GM12892 (cell line): Measurements from ENCODE around the gene TBC1D19.
"Not testable (repeated sequence)": the region's sequence is repeated elsewhere in the genome, so short reads cannot be mapped to it uniquely, and the experiment has no call there.

ENCODE experiments used
- DNase-seq: peaks from one replicate; pipeline ENCODE4 v3.0.0; 2011; ENCODE audit not compliant: insufficient read length
- FAIRE-seq: peaks from 2 replicates; lab custom pipeline; 2011; peaks lifted over from hg19 to GRCh38; lab: Jason Lieb, UNC
- POLR2A ChIP-seq: IDR thresholded peaks from 2 replicates; pipeline ENCODE4 v1.6.1; 2011; ENCODE audit warnings: low read depth, low read length, control low read depth
- POLR2AphosphoS5 ChIP-seq: IDR thresholded peaks from 2 replicates; pipeline ENCODE4 v1.6.1; 2011; ENCODE audit warnings: low read depth, low read length, control low read depth
- TAF1 ChIP-seq: IDR thresholded peaks from 2 replicates; pipeline ENCODE4 v1.6.1; 2011; ENCODE audit warnings: low read depth, mild to moderate bottlenecking, control low read depth, low read length, borderline replicate concordance

Gene TBC1D19

DNA sequence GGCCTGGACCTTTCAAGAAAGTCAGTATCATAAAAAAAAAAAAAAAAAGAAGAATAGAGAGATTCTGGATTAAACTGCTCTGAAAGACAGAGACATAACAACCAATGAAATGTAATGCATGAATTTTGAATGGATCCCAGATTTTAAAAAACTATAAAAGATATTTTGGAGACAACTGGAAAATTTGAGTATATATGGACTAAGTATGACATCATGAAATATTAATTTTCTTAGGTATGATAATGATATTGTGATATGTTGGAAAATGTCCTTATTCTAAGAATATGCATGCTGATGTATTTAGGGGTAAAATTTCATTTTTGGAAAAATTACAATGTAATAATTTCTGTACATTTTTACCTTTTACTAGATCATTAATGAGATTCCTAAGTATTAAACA is 52.6 kb downstream of the TBC1D19 start:
- TF ChIP-seq POLR2A (no peak), POLR2AphosphoS5 (no peak), TAF1 (no peak)
- no peak for DNase-seq
- FAIRE-seq = no peak

DNA sequence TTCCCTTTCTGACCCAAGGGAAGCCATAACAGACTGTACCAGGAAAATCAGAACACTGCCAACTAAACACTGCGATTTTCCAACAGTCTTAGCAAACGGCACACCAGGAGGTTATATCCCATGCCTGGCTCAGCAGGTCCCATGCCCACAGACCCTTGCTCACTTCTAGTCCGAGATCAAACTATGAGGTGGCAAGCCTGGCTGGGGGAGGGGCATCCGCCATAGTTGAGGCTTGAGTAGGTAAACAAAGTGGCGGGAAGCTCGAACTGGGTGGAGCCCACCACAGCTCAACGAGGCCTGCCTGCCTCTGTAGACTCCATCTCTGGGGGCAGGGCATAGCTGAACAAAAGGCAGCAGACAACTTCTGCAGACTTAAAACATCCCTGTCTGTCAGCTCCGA is 56.8 kb downstream of the TBC1D19 start:
- DNase-seq, FAIRE-seq: not testable (repeated sequence)

DNA sequence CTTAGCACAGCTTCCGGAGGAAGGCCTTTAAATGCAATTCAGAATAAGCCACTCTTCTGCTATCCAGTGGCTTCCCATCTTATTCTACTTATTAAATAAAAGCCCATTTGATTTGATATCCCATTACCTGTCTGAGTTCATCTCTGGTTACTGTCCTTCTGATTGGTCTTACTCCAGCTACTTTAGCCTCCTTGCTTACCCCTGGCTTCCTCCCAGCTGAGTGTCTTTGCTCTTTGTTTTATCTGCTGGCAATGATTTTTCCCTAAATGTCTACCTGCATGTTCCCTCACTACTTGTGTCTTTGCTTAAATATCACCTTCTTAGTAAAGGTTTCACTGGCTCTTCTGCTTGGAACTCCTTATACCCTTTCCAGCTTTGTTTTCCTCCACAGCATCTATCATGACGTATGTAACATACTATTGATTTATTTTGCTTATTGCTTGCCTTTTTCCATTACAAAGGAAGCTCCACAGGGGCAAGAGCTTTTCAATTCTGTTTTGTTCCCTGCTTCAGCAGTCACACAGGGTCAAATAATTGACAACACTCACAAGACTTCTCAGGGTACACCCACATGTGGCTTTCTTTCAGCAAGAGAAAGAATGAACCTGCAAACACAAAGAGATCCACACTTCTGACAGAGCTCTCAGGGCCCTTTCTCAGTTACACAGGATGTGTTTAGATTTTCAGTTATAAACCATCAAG is 63.8 kb downstream of the TBC1D19 start:
- DNase-seq = no peak
- no peak for TF ChIP-seq TAF1
- no peak for TF ChIP-seq POLR2A
- no peak for FAIRE-seq

DNA sequence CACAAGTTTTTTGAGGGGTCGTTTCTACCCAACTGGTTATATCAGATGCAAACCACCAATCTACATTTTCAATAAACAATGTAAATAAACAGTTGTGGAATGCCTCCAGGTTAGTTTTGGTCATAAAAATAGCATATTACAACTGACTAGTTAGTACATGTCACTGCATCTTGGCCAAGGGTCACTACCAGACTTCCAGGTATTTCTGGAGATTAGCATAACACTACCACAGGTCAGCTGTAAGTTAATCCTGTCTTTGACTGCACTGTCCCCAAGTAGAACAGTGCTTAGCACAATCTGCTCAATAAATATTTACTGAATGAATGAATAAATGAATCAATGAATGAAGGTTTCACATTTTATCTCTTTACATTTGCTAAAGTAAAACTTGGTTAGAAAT is 64.4 kb downstream of the TBC1D19 start:
- no peak for FAIRE-seq
- no peak for DNase-seq
- TF ChIP-seq POLR2A = no peak
- no peak for TF ChIP-seq POLR2AphosphoS5
- TF ChIP-seq TAF1 = no peak

DNA sequence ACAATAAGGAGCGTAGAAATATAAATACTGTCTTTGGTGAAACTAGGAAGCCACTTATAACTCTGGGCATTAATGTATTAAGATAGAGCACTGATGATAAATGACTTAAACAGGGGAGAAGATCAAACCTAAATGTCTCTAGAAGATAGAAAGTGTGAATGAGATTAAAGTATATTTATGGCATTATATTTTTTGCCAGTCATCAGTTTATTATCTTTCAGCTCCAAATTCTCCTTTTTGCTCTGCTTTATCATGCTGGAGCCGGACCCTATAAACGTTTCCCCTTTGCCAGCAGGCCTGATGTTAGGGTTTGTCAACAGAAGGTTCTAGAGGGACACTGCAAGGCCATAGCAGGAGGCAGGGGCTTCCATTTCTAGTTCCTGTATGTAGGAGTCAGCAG is 76.4 kb downstream of the TBC1D19 start:
- TF ChIP-seq TAF1 (no peak), POLR2A (no peak), POLR2AphosphoS5 (no peak)
- DNase-seq = no peak
- no peak for FAIRE-seq

DNA sequence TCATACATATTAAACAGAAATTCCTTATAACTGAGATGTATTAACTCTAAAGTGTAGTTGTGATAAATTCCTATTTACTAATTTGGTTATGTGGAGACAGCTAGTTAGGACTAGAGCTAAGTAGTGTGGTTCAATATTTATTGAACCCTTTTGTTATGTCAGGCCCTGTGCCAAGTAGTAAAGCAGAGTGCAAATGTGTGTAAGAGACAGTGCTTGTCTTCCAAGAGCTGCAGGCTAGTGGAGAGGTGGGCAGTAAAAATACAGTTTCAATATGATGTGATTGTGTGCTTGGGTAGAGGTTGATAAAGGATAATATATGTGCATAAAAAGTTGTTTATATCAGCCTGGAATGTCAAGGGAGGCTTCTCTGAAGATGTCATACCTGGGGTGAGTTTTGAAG is 80.0 kb downstream of the TBC1D19 start:
- DNase-seq (no peak), FAIRE-seq (no peak)
- TF ChIP-seq TAF1 (no peak), POLR2A (no peak), POLR2AphosphoS5 (no peak)

DNA sequence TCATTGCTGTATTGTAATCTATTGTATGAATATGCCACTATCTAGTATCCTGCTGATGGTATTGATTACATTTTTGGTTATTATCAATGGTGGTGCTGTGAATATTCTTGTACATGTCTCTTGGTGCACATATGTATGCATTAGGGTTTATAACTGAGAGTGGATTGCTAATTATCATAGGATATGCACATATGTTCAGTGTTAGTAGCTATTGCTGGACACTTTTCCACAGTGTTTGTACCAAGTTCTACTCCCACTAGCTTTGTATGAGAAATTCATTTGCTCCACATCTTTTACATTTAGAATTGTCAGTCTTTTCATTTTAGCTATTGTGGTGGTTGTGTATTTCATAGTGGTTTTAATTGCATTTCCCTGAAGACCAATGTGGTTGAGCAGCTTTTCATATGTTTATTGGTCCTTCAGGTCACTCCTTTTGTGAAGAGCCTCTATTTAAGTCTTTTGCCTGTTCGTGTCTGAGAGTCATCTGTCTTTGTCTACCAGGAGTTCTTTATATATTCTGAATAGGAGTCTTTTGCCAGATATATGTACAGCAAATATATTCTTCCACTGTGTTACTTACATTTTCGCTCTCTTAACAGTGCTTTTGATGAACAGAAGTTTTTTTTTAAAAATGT is 87.1 kb downstream of the TBC1D19 start:
- FAIRE-seq (no peak), DNase-seq (no peak)
- TF ChIP-seq POLR2AphosphoS5 (no peak), TAF1 (no peak), POLR2A (no peak)

DNA sequence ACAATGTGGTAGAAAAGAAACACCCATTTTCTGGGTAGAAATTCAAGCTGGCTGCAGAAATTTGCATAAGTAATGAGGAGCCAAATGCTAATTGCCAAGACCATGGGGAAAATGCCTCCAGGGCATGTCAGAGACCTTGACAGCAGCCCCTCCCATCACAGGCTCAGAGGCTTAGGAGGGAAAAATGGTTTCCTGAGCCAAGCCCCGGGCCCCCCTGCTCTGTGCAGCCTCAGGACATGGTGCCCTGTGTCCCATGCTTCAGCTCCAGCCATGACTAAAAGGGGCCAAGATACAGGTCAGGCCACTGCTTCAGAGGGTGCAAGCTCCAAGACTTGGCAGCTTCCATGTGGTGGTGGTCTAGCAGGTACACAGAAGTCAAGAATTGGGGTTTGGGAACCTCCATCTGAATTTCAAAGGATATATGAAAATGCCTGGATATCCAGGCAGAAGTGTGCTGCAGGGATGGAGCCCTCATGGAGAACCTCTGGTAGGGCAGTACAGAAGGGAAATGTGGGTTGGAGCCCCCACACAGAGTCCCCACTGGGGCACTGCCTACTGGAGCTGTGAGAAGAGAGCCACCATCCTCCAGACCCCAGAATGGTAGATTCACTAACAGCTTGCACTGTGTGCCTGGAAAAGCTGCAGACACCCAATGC is 95.3 kb downstream of the TBC1D19 start:
- FAIRE-seq, DNase-seq: not testable (repeated sequence)

DNA sequence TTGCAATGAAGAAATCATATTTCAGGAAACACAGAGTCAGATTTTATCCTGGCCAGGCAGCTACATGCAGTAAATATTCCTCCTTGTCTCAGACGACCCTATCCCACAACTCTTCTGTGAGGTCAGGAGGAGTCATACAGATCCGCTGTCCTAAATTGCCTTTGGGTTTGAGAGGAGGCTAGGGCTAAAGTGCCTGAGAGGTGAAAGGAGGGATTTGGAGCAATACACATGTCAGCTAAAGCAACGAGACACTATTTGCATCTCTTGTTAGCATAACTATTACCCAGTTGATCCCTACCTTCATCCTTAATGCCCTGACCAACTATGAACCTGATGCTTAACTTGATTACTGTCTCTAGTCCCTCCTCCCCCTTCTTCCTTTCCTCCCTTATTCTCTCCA is 98.6 kb downstream of the TBC1D19 start:
- FAIRE-seq (no peak), DNase-seq (no peak)
- TF ChIP-seq TAF1 (no peak), POLR2AphosphoS5 (no peak), POLR2A (no peak)

DNA sequence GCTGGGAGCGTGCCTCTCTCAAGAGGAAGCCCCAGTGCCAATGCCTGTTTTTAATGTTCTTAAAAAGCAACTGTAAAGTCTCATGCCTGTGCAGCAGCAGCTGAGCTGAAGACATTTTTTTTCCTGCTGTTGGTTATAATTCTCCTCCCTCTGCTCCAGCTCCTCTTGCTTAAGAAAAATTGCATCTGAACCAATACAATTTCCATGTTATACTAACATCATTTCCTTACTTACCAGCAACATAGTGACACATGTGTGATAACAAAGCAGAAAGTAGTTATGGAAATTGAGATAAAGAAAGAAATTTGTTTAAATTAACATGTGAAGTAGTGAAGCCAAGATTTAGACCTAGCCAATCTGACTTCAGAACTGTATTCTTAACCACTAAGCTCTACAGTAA is 101.4 kb downstream of the TBC1D19 start:
- no peak for TF ChIP-seq TAF1
- TF ChIP-seq POLR2A = no peak
- TF ChIP-seq POLR2AphosphoS5 = no peak
- DNase-seq (no peak), FAIRE-seq (no peak)

DNA sequence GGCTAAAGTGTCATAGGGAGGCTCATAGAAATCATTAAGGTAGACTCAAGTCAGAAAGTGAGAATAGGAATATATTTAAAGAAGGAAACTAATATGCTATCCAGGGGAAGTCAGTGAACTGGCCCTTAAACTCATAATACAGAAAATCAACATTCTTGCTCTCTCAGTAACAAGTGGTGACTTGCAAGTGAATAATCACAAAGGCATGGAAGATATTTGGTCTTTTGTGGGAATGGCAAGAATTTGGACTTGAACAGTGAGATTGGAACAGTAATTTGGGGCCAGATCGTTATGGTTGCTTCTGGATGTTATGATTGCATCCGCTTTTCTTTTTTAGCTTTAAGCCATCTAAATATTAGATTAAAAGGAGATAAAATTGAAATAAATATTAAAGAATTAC is 103.8 kb downstream of the TBC1D19 start:
- DNase-seq (no peak), FAIRE-seq (no peak)
- TF ChIP-seq POLR2AphosphoS5 = no peak
- TF ChIP-seq TAF1 = no peak
- no peak for TF ChIP-seq POLR2A

DNA sequence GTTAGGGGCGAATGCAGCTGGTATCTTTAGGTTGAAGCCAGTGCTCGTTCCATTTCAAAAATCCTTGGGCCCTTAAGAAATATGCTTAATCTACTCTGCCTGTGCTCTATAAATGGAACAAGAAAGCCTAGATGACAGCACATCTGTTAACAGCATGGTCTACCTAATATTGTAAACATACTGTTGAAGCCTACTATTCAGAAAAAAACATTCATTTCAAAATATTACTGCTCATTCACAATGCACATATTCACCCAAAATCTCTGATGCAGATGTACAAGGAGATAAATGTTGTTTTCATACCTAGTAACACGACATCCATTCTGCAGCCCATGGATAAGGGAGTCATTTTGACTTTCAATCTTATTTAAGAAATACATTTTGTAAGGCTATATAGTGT is 106.6 kb downstream of the TBC1D19 start:
- DNase-seq (no peak), FAIRE-seq (no peak)
- TF ChIP-seq TAF1 = no peak
- TF ChIP-seq POLR2AphosphoS5 = no peak
- TF ChIP-seq POLR2A = no peak
